Astrocyte (in vitro differentiated cells and primary cell): ENCODE measurements around the gene SHISAL2B. TPM values are rescaled to one million over a fixed set of nuclear protein-coding genes. Genes with fewer than 3 reads are reported as not detected.

Source experiments
- DNase-seq: peaks from one replicate; pipeline ENCODE4 v3.0.0-alpha.2; 2010; ENCODE audit warnings: low read depth
- FAIRE-seq: peaks from 2 replicates; lab custom pipeline; 2011; peaks lifted over from hg19 to GRCh38; lab: Jason Lieb, UNC
- H2AFZ ChIP-seq: 2 replicates; pipeline ENCODE4 v1.6.0; 2012; ENCODE audit warnings: low read depth, low read length, inconsistent platforms
- H3K27ac ChIP-seq: 2 replicates; pipeline ENCODE4 v1.5.1; 2011; ENCODE audit warnings: low read depth, low read length, inconsistent platforms
- H3K27me3 ChIP-seq: 2 replicates; pipeline ENCODE4 v1.6.0; 2011; ENCODE audit warnings: low read length, inconsistent platforms; ENCODE audit not compliant: insufficient read depth
- H3K36me3 ChIP-seq: 2 replicates; pipeline ENCODE4 v1.5.1; 2011; ENCODE audit warnings: low read length, inconsistent platforms; ENCODE audit not compliant: insufficient read depth
- H3K4me1 ChIP-seq: 2 replicates; pipeline ENCODE4 v1.5.1; 2011; ENCODE audit warnings: low read length, inconsistent platforms; ENCODE audit not compliant: insufficient read depth
- H3K4me2 ChIP-seq: 2 replicates; pipeline ENCODE4 v1.6.0; 2012; ENCODE audit warnings: low read length, inconsistent platforms
- H3K4me3 ChIP-seq: 2 replicates; pipeline ENCODE4 v1.5.1; 2011; ENCODE audit warnings: low read depth, mild to moderate bottlenecking, low read length, inconsistent platforms; ENCODE audit not compliant: insufficient read depth
- H3K79me2 ChIP-seq: 2 replicates; pipeline ENCODE4 v1.6.0; 2012; ENCODE audit warnings: mild to moderate bottlenecking, low read length, inconsistent platforms; ENCODE audit not compliant: insufficient read depth
- H3K9ac ChIP-seq: 2 replicates; pipeline ENCODE4 v1.6.0; 2012; ENCODE audit warnings: mild to moderate bottlenecking, low read length, inconsistent platforms
- H3K9me3 ChIP-seq: 2 replicates; pipeline ENCODE4 v1.5.1; 2012; ENCODE audit warnings: low read depth, mild to moderate bottlenecking, low read length, inconsistent platforms; ENCODE audit not compliant: insufficient read depth
- H4K20me1 ChIP-seq: 2 replicates; pipeline ENCODE4 v1.6.0; 2012; ENCODE audit warnings: low read length, inconsistent platforms; ENCODE audit not compliant: insufficient read depth
- H3K27ac Mint-ChIP-seq: one replicate; pipeline ENCODE4 v1.8.0; 2021; ENCODE audit warnings: mild to moderate bottlenecking, mixed read lengths; ENCODE audit not compliant: unreplicated experiment
- H3K27me3 Mint-ChIP-seq: one replicate; pipeline ENCODE4 v1.8.0; 2021; ENCODE audit warnings: low read depth, mixed read lengths; ENCODE audit not compliant: unreplicated experiment
- H3K36me3 Mint-ChIP-seq: one replicate; pipeline ENCODE4 v1.8.0; 2021; ENCODE audit warnings: low read depth, mixed read lengths; ENCODE audit not compliant: unreplicated experiment
- H3K4me1 Mint-ChIP-seq: one replicate; pipeline ENCODE4 v1.8.0; 2021; ENCODE audit warnings: low read depth, mixed read lengths; ENCODE audit not compliant: unreplicated experiment
- H3K4me3 Mint-ChIP-seq: one replicate; pipeline ENCODE4 v1.8.0; 2021; ENCODE audit warnings: mild to moderate bottlenecking, moderate library complexity, mixed read lengths; ENCODE audit not compliant: unreplicated experiment
- H3K9me3 Mint-ChIP-seq: one replicate; pipeline ENCODE4 v1.8.0; 2021; ENCODE audit warnings: mild to moderate bottlenecking, mixed read lengths; ENCODE audit not compliant: unreplicated experiment
- CTCF ChIP-seq: IDR thresholded peaks from 2 replicates; pipeline ENCODE4 v1.5.1; 2011; ENCODE audit warnings: low read depth, mild to moderate bottlenecking, inconsistent platforms, low read length, moderate library complexity; ENCODE audit not compliant: insufficient read depth
- EZH2 ChIP-seq: IDR thresholded peaks from 2 replicates; pipeline ENCODE4 v1.6.1; 2012; ENCODE audit warnings: mild to moderate bottlenecking, low read length, inconsistent platforms; ENCODE audit not compliant: insufficient read depth
- total RNA-seq: library from RNA; stranded (reverse); gene quantifications from 2 replicates; pipeline ENCODE4 v1.2.1, GENCODE V29; 2021

The SHISAL2B gene
- total RNA-seq, 1 donor from 2014 or later = not detected

- Histone ChIP-seq H3K27me3 (no peaks in the 10 kb centered on the region), H3K27ac (no peak overlapping the region), H3K4me3 (no peak overlapping the region), H3K4me2 (no peak overlapping the region), H3K9me3 (no peaks in the 10 kb centered on the region), H3K36me3 (no peaks in the 10 kb centered on the region), H2AFZ (no peak overlapping the region), H3K4me1 (no peaks in the 10 kb centered on the region), H4K20me1 (no peaks in the 10 kb centered on the region), H3K9ac (no peak overlapping the region), H3K79me2 (no peaks in the 10 kb centered on the region)
- H3K9me3 Mint-ChIP-seq = no peaks in the 10 kb centered on the region
- no peak for TF ChIP-seq EZH2
- no peak for TF ChIP-seq CTCF
- DNase-seq = no peak
- peaks cover 5% of the 10 kb centered on the region for H3K27me3 Mint-ChIP-seq
- no peak overlapping the region for H3K4me3 Mint-ChIP-seq
- no peak overlapping the region for H3K27ac Mint-ChIP-seq
- FAIRE-seq = no peak
- H3K4me1 Mint-ChIP-seq = peaks cover 7% of the 10 kb centered on the region
- H3K36me3 Mint-ChIP-seq = no peaks in the 10 kb centered on the region
Measured at GRCh38 chr5:64670277-64670676, 20.0 kb upstream of the SHISAL2B start.

- Mint-ChIP-seq H3K9me3 (no peaks in the 10 kb centered on the region), H3K27ac (no peak overlapping the region), H3K4me1 (no peaks in the 10 kb centered on the region), H3K36me3 (no peaks in the 10 kb centered on the region), H3K27me3 (peaks cover 5% of the 10 kb centered on the region), H3K4me3 (no peak overlapping the region)
- no peaks in the 10 kb centered on the region for H3K79me2 ChIP-seq
- no peak overlapping the region for H2AFZ ChIP-seq
- H3K9ac ChIP-seq = no peak overlapping the region
- H3K9me3 ChIP-seq = no peaks in the 10 kb centered on the region
- no peak overlapping the region for H3K27ac ChIP-seq
- no peak overlapping the region for H3K4me2 ChIP-seq
- DNase-seq = no peak
- H3K36me3 ChIP-seq = no peaks in the 10 kb centered on the region
- H3K27me3 ChIP-seq = no peaks in the 10 kb centered on the region
- H3K4me3 ChIP-seq = no peak overlapping the region
- H3K4me1 ChIP-seq = no peaks in the 10 kb centered on the region
- no peak for FAIRE-seq
- H4K20me1 ChIP-seq = no peaks in the 10 kb centered on the region
- TF ChIP-seq EZH2 = no peak
- no peak for TF ChIP-seq CTCF
Measured at GRCh38 chr5:64671678-64672077, 18.6 kb upstream of the SHISAL2B start.

GRCh38 chr5:64678374-64678773 is 11.9 kb upstream of the SHISAL2B start:
- no peaks in the 10 kb centered on the region for H3K9me3 ChIP-seq
- H4K20me1 ChIP-seq = no peaks in the 10 kb centered on the region
- H3K27me3 ChIP-seq = peaks cover under 1% of the 10 kb centered on the region
- DNase-seq (no peak), FAIRE-seq (no peak)
- H3K27ac Mint-ChIP-seq = no peak overlapping the region
- no peaks in the 10 kb centered on the region for H3K9me3 Mint-ChIP-seq
- H3K4me1 ChIP-seq = no peaks in the 10 kb centered on the region
- H3K36me3 Mint-ChIP-seq = no peaks in the 10 kb centered on the region
- no peak overlapping the region for H2AFZ ChIP-seq
- TF ChIP-seq CTCF (no peak), EZH2 (no peak)
- no peaks in the 10 kb centered on the region for H3K4me1 Mint-ChIP-seq
- no peak overlapping the region for H3K4me3 Mint-ChIP-seq
- peaks cover 9% of the 10 kb centered on the region for H3K27me3 Mint-ChIP-seq
- H3K79me2 ChIP-seq = no peaks in the 10 kb centered on the region
- no peaks in the 10 kb centered on the region for H3K36me3 ChIP-seq
- H3K4me2 ChIP-seq = no peak overlapping the region
- no peak overlapping the region for H3K9ac ChIP-seq
- H3K4me3 ChIP-seq = no peak overlapping the region
- H3K27ac ChIP-seq = no peak overlapping the region
